Measurements from ENCODE around the gene TAF3.

The TAF3 gene

DNA sequence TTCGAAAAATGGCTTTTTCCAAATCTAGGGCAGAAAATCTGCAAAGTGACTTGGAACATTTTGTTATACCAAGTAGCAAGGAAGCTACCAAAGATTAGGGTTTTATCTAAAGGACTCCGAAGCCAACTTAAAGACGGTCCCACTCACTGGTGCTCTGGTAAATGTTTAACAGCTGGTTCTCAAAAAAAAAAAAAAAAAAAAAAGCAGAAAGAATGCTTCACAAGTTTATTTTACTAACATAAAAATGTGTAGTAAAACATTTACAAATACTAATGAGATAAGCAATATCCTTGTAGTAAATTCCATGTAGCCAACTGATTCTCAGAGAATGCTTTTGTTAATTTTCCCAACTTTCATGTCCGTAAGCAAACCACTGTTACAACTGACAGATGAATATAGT lies 38.4 kb downstream of the TAF3 start:
- no peaks in the 10 kb centered on the region for H3K27me3 ChIP-seq (ENCODE audit: insufficient read depth, insufficient read length)
- no peak overlapping the region for H3K9ac ChIP-seq (ENCODE audit: insufficient read length, low read depth)
- peaks cover 16% of the 10 kb centered on the region for H3K9me3 ChIP-seq (ENCODE audit: insufficient read depth, low read length)
- no peaks in the 10 kb centered on the region for H3K36me3 ChIP-seq (ENCODE audit: insufficient read depth, insufficient read length, low read length)
- DNase-seq (ENCODE audit: low read depth, low spot score): no peak
- TF ChIP-seq ZNF274 (IDR thresholded peaks at IDR 0.05; ENCODE audit: low read depth, low read length) (no peak), SUZ12 (IDR thresholded peaks at IDR 0.05; ENCODE audit: extremely low read depth, insufficient read depth, insufficient read length) (no peak), YY1 (IDR thresholded peaks at IDR 0.05; ENCODE audit: insufficient read depth, insufficient read length) (no peak)
- no peak overlapping the region for H3K4me3 ChIP-seq (ENCODE audit: insufficient read length, low read depth)
- no peaks in the 10 kb centered on the region for H3K4me1 ChIP-seq (ENCODE audit: insufficient read depth, insufficient read length)

DNA sequence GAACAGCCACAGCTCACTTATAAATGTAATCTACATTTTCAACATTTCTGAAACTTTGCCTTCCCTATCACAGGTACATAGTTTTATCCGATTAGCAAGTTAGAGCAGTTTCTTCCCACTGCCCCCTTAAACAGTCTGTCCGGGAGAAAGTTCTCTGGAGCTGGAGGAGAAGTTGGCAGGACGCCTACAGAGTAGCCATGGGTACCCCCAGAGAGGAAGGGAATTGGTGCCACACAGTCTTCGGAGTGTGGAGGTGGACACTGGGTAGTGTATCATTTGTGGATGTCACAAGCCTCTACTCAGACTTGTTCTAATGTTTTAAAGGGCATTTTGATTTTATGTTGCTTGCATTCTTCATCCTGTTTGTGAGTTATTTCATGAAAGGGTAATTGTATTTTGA lies 39.0 kb downstream of the TAF3 start:
- H3K27me3 ChIP-seq (ENCODE audit: insufficient read depth, insufficient read length): no peaks in the 10 kb centered on the region
- no peaks in the 10 kb centered on the region for H3K4me1 ChIP-seq (ENCODE audit: insufficient read depth, insufficient read length)
- H3K4me3 ChIP-seq (ENCODE audit: insufficient read length, low read depth): no peak overlapping the region
- peaks cover 22% of the 10 kb centered on the region for H3K9me3 ChIP-seq (ENCODE audit: insufficient read depth, low read length)
- TF ChIP-seq YY1 (IDR thresholded peaks at IDR 0.05; ENCODE audit: insufficient read depth, insufficient read length): no peak
- TF ChIP-seq SUZ12 (IDR thresholded peaks at IDR 0.05; ENCODE audit: extremely low read depth, insufficient read depth, insufficient read length): no peak
- no peak for TF ChIP-seq ZNF274 (IDR thresholded peaks at IDR 0.05; ENCODE audit: low read depth, low read length)
- no peaks in the 10 kb centered on the region for H3K36me3 ChIP-seq (ENCODE audit: insufficient read depth, insufficient read length, low read length)
- no peak overlapping the region for H3K9ac ChIP-seq (ENCODE audit: insufficient read length, low read depth)
- DNase-seq (ENCODE audit: low read depth, low spot score): no peak

DNA sequence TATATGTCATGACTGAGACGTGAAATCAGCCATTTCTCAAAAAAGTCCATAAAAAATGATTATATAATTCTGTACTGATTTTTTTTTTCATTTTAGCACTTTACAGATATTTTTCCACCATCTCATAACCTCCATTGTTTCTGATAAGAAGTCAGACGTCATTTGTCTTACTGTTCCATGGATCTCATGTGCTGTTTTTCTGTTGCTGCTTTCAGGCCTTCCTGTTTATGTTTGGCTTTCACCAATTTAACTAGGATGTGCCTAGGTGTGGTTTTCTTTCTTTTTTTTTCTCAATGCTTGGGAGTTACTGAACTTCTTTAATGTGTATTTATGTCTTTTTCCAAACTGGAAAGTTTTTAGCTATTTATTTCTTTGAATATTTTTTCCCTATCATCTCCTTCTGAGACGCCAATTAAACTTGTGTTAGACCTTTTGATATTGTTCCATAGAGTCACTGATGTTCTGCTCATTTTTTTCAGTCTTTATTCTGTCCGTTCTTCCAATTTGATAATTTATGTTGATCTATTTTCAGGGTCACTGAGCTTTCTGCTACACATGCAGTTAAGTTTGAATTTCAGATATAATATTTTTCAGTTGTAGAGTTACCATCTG lies 43.3 kb downstream of the TAF3 start:
- no peak for DNase-seq (ENCODE audit: low read depth, low spot score)
- no peaks in the 10 kb centered on the region for H3K4me1 ChIP-seq (ENCODE audit: insufficient read depth, insufficient read length)
- H3K9me3 ChIP-seq (ENCODE audit: insufficient read depth, low read length): peaks cover 30% of the 10 kb centered on the region
- no peaks in the 10 kb centered on the region for H3K27me3 ChIP-seq (ENCODE audit: insufficient read depth, insufficient read length)
- TF ChIP-seq SUZ12 (IDR thresholded peaks at IDR 0.05; ENCODE audit: extremely low read depth, insufficient read depth, insufficient read length) (no peak), ZNF274 (IDR thresholded peaks at IDR 0.05; ENCODE audit: low read depth, low read length) (no peak), YY1 (IDR thresholded peaks at IDR 0.05; ENCODE audit: insufficient read depth, insufficient read length) (no peak)
- H3K9ac ChIP-seq (ENCODE audit: insufficient read length, low read depth): no peak overlapping the region
- H3K36me3 ChIP-seq (ENCODE audit: insufficient read depth, insufficient read length, low read length): no peaks in the 10 kb centered on the region
- no peak overlapping the region for H3K4me3 ChIP-seq (ENCODE audit: insufficient read length, low read depth)

DNA sequence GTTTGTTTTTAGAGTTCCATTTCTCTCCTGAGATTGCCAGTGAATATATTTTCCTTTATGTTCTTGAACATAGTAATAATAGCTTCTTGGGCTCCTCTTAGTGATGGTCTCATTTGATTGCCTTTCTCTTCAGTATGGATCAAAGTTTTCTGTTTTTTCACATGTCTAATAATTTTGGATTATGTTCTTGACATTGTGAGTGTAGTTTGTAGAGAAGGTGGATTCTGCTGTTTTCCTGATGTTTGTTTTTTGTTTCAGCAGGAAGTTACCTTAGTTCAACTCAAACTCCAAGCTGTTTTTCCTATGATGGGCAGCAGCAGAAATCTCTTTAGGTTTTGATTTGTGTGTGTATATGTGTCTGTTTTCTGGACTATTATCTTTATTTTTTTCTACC lies 43.8 kb downstream of the TAF3 start:
- no peaks in the 10 kb centered on the region for H3K36me3 ChIP-seq (ENCODE audit: insufficient read depth, insufficient read length, low read length)
- H3K4me3 ChIP-seq (ENCODE audit: insufficient read length, low read depth): no peak overlapping the region
- no peaks in the 10 kb centered on the region for H3K4me1 ChIP-seq (ENCODE audit: insufficient read depth, insufficient read length)
- peaks cover 30% of the 10 kb centered on the region for H3K9me3 ChIP-seq (ENCODE audit: insufficient read depth, low read length)
- TF ChIP-seq ZNF274 (IDR thresholded peaks at IDR 0.05; ENCODE audit: low read depth, low read length) (no peak), YY1 (IDR thresholded peaks at IDR 0.05; ENCODE audit: insufficient read depth, insufficient read length) (no peak), SUZ12 (IDR thresholded peaks at IDR 0.05; ENCODE audit: extremely low read depth, insufficient read depth, insufficient read length) (no peak)
- no peak overlapping the region for H3K9ac ChIP-seq (ENCODE audit: insufficient read length, low read depth)
- H3K27me3 ChIP-seq (ENCODE audit: insufficient read depth, insufficient read length): no peaks in the 10 kb centered on the region
- no peak for DNase-seq (ENCODE audit: low read depth, low spot score)

DNA sequence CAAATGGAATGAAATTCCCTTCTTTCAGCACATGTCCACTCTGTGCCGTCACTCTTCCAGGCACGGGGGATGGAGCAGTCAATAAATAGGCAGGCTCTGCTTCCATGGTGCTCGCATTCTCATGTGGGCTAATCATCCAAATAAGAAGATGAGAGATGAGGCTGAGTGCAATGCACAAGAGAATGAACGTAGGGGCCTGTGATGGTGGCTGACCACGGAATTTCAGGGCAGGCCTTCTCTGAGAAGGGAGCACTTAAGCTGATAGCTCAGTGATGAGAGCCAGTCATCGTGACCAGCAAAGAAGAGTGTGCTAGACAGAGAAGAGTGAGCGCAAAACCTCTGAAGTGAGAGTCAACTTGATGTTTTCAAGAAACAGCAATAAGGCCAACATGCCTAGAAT lies 47.9 kb downstream of the TAF3 start:
- no peak overlapping the region for H3K9ac ChIP-seq (ENCODE audit: insufficient read length, low read depth)
- DNase-seq (ENCODE audit: low read depth, low spot score): no peak
- peaks cover 19% of the 10 kb centered on the region for H3K9me3 ChIP-seq (ENCODE audit: insufficient read depth, low read length)
- H3K36me3 ChIP-seq (ENCODE audit: insufficient read depth, insufficient read length, low read length): no peaks in the 10 kb centered on the region
- no peak for TF ChIP-seq SUZ12 (IDR thresholded peaks at IDR 0.05; ENCODE audit: extremely low read depth, insufficient read depth, insufficient read length)
- no peak for TF ChIP-seq ZNF274 (IDR thresholded peaks at IDR 0.05; ENCODE audit: low read depth, low read length)
- no peak for TF ChIP-seq YY1 (IDR thresholded peaks at IDR 0.05; ENCODE audit: insufficient read depth, insufficient read length)
- H3K4me3 ChIP-seq (ENCODE audit: insufficient read length, low read depth): no peak overlapping the region
- no peaks in the 10 kb centered on the region for H3K4me1 ChIP-seq (ENCODE audit: insufficient read depth, insufficient read length)
- no peaks in the 10 kb centered on the region for H3K27me3 ChIP-seq (ENCODE audit: insufficient read depth, insufficient read length)

DNA sequence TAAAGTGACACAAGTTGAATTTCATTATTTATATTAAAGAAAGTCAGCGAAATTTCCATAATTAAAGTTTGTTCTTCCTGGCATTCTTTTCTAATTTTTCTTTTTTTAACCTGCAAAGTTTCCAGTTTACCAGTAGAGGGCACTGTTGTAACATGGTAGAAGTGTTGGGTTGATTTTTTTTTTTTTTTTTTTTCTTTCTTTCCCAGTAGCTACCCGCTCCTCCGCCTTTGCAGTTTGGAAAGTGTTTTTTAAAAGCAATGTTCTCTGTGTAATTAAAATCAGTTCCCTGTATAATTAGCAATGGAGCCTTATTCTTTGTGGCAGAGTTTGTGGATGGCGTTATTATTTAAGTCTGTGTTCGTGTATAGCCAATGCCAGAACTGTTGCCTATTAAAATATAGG lies 53.7 kb downstream of the TAF3 start:
- Histone ChIP-seq H3K4me3 (ENCODE audit: insufficient read length, low read depth) (no peak overlapping the region), H3K9ac (ENCODE audit: insufficient read length, low read depth) (no peak overlapping the region), H3K4me1 (ENCODE audit: insufficient read depth, insufficient read length) (no peaks in the 10 kb centered on the region), H3K9me3 (ENCODE audit: insufficient read depth, low read length) (no peaks in the 10 kb centered on the region), H3K36me3 (ENCODE audit: insufficient read depth, insufficient read length, low read length) (no peaks in the 10 kb centered on the region), H3K27me3 (ENCODE audit: insufficient read depth, insufficient read length) (no peaks in the 10 kb centered on the region)
- no peak for DNase-seq (ENCODE audit: low read depth, low spot score)
- TF ChIP-seq YY1 (IDR thresholded peaks at IDR 0.05; ENCODE audit: insufficient read depth, insufficient read length): no peak
- no peak for TF ChIP-seq SUZ12 (IDR thresholded peaks at IDR 0.05; ENCODE audit: extremely low read depth, insufficient read depth, insufficient read length)
- no peak for TF ChIP-seq ZNF274 (IDR thresholded peaks at IDR 0.05; ENCODE audit: low read depth, low read length)

DNA sequence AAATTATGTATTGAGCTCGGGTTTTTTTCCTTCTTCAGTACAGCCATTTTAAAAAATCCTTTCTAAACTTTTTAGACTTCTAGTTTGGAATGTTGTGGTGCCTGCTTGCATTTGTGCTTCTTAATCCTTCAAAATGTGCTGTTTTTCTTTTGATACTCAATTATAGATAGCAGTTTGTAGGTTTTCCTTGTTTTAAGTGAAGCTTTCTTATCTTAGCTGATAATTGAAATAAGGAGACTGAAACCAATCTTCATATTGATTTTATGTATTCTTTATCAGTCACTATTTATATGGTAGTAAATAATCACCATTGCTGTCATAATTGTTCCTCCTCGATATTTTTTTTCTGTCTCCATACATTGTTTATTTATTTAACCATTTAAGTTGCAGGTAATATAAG lies 56.6 kb downstream of the TAF3 start:
- Histone ChIP-seq H3K4me3 (ENCODE audit: insufficient read length, low read depth) (no peak overlapping the region), H3K36me3 (ENCODE audit: insufficient read depth, insufficient read length, low read length) (no peaks in the 10 kb centered on the region), H3K27me3 (ENCODE audit: insufficient read depth, insufficient read length) (no peaks in the 10 kb centered on the region), H3K9ac (ENCODE audit: insufficient read length, low read depth) (no peak overlapping the region), H3K4me1 (ENCODE audit: insufficient read depth, insufficient read length) (no peaks in the 10 kb centered on the region), H3K9me3 (ENCODE audit: insufficient read depth, low read length) (no peaks in the 10 kb centered on the region)
- TF ChIP-seq YY1 (IDR thresholded peaks at IDR 0.05; ENCODE audit: insufficient read depth, insufficient read length) (no peak), ZNF274 (IDR thresholded peaks at IDR 0.05; ENCODE audit: low read depth, low read length) (no peak), SUZ12 (IDR thresholded peaks at IDR 0.05; ENCODE audit: extremely low read depth, insufficient read depth, insufficient read length) (no peak)
- no peak for DNase-seq (ENCODE audit: low read depth, low spot score)

Data from NT2/D1 (cell line).